SHP77 (cell line): ENCODE results near the gene VPS8.

Experiments used
- DNase-seq, 2 experiments: peaks; one replicate each; lab custom pipeline; 2025; lab: John Stamatoyannopoulos, UW

VPS8 gene

GRCh38 chr3:185094697-185095096 lies 282.7 kb downstream of the VPS8 start:
- no peak for DNase-seq
